Spleen (tissue), 7 donors: ENCODE data around the gene PRKCH.

Experiments
- CTCF ChIP-seq, 11 experiments: fragments of 200-600 bp in 7 of 11; fragments of 450-650 bp in 4 of 11; sonication (generic) in 4 of 11; IDR thresholded peaks in 8 of 11; conservative IDR thresholded peaks in 3 of 11; 1 replicate in 7 of 11; 2 replicates in 4 of 11; pipeline versions ENCODE4 v1.4.0 to v1.8.0; 2016 to 2021; ENCODE audit warnings: antibody characterized with exemption in 11 of 11, inconsistent platforms in 4 of 11, mild to moderate bottlenecking in 1 of 11
- POLR2A ChIP-seq, 3 donors: fragments of 450-650 bp; IDR thresholded peaks; one replicate each; pipeline ENCODE4 v1.5.1; 2017; ENCODE audit warnings: antibody characterized with exemption in 3 of 3, mild to moderate bottlenecking in 1 of 3
- donor health status: DM: no; HTN: no; CAD: no; lungs with moderate emphysema.
- donor health status: DM: no; HTN: no; CAD: no.
- donor health status: DM: no; HTN: no; CAD: no.

- TF ChIP-seq POLR2A (IDR thresholded peaks at IDR 0.05) = no peak
- no peak for TF ChIP-seq CTCF (IDR thresholded peaks at IDR 0.05 in 8 of 11, conservative IDR thresholded peaks at IDR 0.05 in 3 of 11)
Observed at GRCh38 chr14:61420326-61420725, 98.9 kb downstream of the PRKCH start.
